H1 (cell line): Measurements from ENCODE around the gene PIK3C2G. TPM values are rescaled to one million over a fixed set of nuclear protein-coding genes. Genes with fewer than 3 reads are reported as not detected.

Source experiments
- CTCF ChIA-PET: fragments of 300-600 bp; sonication (Branson Sonifier 250); formaldehyde crosslinking; loops from one replicate; lab custom pipeline; 2021; ENCODE audit not compliant: partially characterized antibody; lab: Charles Lee
- POLR2A ChIA-PET: fragments of 300-600 bp; sonication (Branson Sonifier 250); formaldehyde crosslinking; loops from one replicate; lab custom pipeline; 2021; ENCODE audit warnings: inconsistent platforms; ENCODE audit not compliant: partially characterized antibody; lab: Charles Lee
- DNase-seq, 2 experiments: peaks; one replicate each; pipeline versions ENCODE4 v3.0.0 to v3.0.0-alpha.2; 2010 to 2022; ENCODE audit warnings: low spot score in 2 of 2, low read depth in 1 of 2, mixed read lengths in 1 of 2
- FAIRE-seq: peaks from 2 replicates; lab custom pipeline; 2011; peaks lifted over from hg19 to GRCh38; lab: Jason Lieb, UNC
- H2AFZ ChIP-seq: 2 replicates; pipeline ENCODE4 v1.8.1; 2012; ENCODE audit warnings: low read length, inconsistent platforms
- H2AK5ac ChIP-seq: 2 replicates; pipeline ENCODE4 v1.6.1; 2013; ENCODE audit warnings: low read depth, low read length
- H2BK120ac ChIP-seq: replicated peaks from 2 replicates; pipeline ENCODE3; 2013; ENCODE audit warnings: low read depth, low read length, inconsistent platforms
- H2BK12ac ChIP-seq: 2 replicates; pipeline ENCODE4 v1.6.1; 2013; ENCODE audit warnings: low read depth, low read length
- H2BK15ac ChIP-seq: 2 replicates; pipeline ENCODE4 v1.6.1; 2013; ENCODE audit warnings: low read length
- H2BK20ac ChIP-seq: 2 replicates; pipeline ENCODE4 v1.6.1; 2013; ENCODE audit warnings: low read length
- H2BK5ac ChIP-seq: 2 replicates; pipeline ENCODE4 v1.6.1; 2013; ENCODE audit warnings: low read depth, low read length
- H3K14ac ChIP-seq: 2 replicates; pipeline ENCODE4 v1.6.1; 2013; ENCODE audit warnings: inconsistent platforms; ENCODE audit not compliant: insufficient read length
- H3K18ac ChIP-seq: 2 replicates; pipeline ENCODE4 v1.6.1; 2013; ENCODE audit warnings: low read length; ENCODE audit errors: extremely low read depth
- H3K23ac ChIP-seq: 2 replicates; pipeline ENCODE4 v1.6.1; 2013; ENCODE audit warnings: inconsistent platforms; ENCODE audit not compliant: insufficient read length
- H3K23me2 ChIP-seq: 2 replicates; pipeline ENCODE4 v1.6.1; 2013; ENCODE audit warnings: low read depth, low read length
- H3K27ac ChIP-seq: 2 replicates; pipeline ENCODE4 v1.6.1; 2011; ENCODE audit warnings: low read depth, low read length, inconsistent platforms
- H3K27me3 ChIP-seq, 4 experiments: replicated peaks in 1 of 4; 1 replicate in 1 of 4; 2 replicates in 3 of 4; pipeline versions ENCODE4 v1.6.1 to v1.8.1; 2011 to 2013; ENCODE audit warnings: low read length in 3 of 4, mild to moderate bottlenecking in 3 of 4, inconsistent platforms in 2 of 4, mixed read lengths in 2 of 4, moderate library complexity in 1 of 4; ENCODE audit not compliant: control insufficient read depth in 3 of 4, insufficient read depth in 3 of 4; ENCODE audit errors: extremely low read depth in 1 of 4
- H3K36me3 ChIP-seq, 4 experiments: 2 replicates each; pipeline versions ENCODE4 v1.6.1 to v1.8.1; 2011 to 2013; ENCODE audit warnings: mild to moderate bottlenecking in 4 of 4, low read length in 3 of 4, moderate library complexity in 2 of 4, control low read depth in 1 of 4, inconsistent platforms in 1 of 4; ENCODE audit not compliant: insufficient read depth in 4 of 4, control insufficient read depth in 2 of 4
- H3K4ac ChIP-seq: replicated peaks from 2 replicates; pipeline ENCODE3; 2013; ENCODE audit warnings: low read length, low read depth, mixed read lengths, inconsistent platforms; ENCODE audit not compliant: insufficient read length
- H3K4me1 ChIP-seq, 4 experiments: replicated peaks in 1 of 4; 1 replicate in 1 of 4; 2 replicates in 3 of 4; pipeline versions ENCODE4 v1.6.1 to v1.8.1; 2011 to 2013; ENCODE audit warnings: low read length in 3 of 4, inconsistent platforms in 2 of 4, mixed read lengths in 1 of 4; ENCODE audit not compliant: insufficient read depth in 4 of 4, control insufficient read depth in 3 of 4
- H3K4me2 ChIP-seq, 2 experiments: 2 replicates each; pipeline versions ENCODE4 v1.6.1 to v1.8.1; 2011 to 2013; ENCODE audit warnings: low read depth in 2 of 2, low read length in 2 of 2, control low read depth in 1 of 2, inconsistent platforms in 1 of 2, mild to moderate bottlenecking in 1 of 2; ENCODE audit not compliant: insufficient read depth in 1 of 2
- H3K4me3 ChIP-seq, 4 experiments: fragments of 200-600, 300-600 bp in 1 of 4; sonication (generic), shearing (Covaris generic), sonication (Bioruptor Twin) in 1 of 4; 2 replicates each; pipeline versions ENCODE4 v1.5.1 to v1.8.1; 2011 to 2016; ENCODE audit warnings: low read length in 4 of 4, low read depth in 3 of 4, control low read depth in 2 of 4, inconsistent platforms in 2 of 4, mild to moderate bottlenecking in 2 of 4, mixed read lengths in 1 of 4, moderate library complexity in 1 of 4; ENCODE audit not compliant: insufficient read depth in 2 of 4; ENCODE audit errors: extremely low read depth in 1 of 4
- H3K56ac ChIP-seq: replicated peaks from 2 replicates; pipeline ENCODE3; 2013; ENCODE audit warnings: low read depth, mild to moderate bottlenecking, mixed read lengths, low read length, inconsistent platforms; ENCODE audit not compliant: insufficient read length
- H3K79me1 ChIP-seq: 2 replicates; pipeline ENCODE4 v1.6.1; 2013; ENCODE audit warnings: low read depth, low read length, control low read depth
- H3K79me2 ChIP-seq, 2 experiments: 2 replicates each; pipeline versions ENCODE4 v1.6.1 to v1.8.1; 2012 to 2013; ENCODE audit warnings: low read length in 2 of 2, mild to moderate bottlenecking in 2 of 2, inconsistent platforms in 1 of 2; ENCODE audit not compliant: insufficient read depth in 2 of 2, control insufficient read depth in 1 of 2
- H3K9ac ChIP-seq, 4 experiments: replicated peaks in 1 of 4; 1 replicate in 1 of 4; 2 replicates in 3 of 4; pipeline versions ENCODE4 v1.6.1 to v1.8.1; 2011 to 2013; ENCODE audit warnings: low read depth in 3 of 4, low read length in 3 of 4, control low read depth in 2 of 4, mild to moderate bottlenecking in 2 of 4, moderate library complexity in 2 of 4, inconsistent platforms in 1 of 4; ENCODE audit errors: extremely low read depth in 1 of 4
- H3K9me3 ChIP-seq, 2 experiments: 2 replicates each; pipeline versions ENCODE4 v1.6.1 to v1.8.1; 2012 to 2013; ENCODE audit warnings: mild to moderate bottlenecking in 2 of 2, moderate library complexity in 2 of 2, control low read depth in 1 of 2, inconsistent platforms in 1 of 2, low read depth in 1 of 2, low read length in 1 of 2, mixed read lengths in 1 of 2; ENCODE audit not compliant: insufficient read depth in 2 of 2
- H4K20me1 ChIP-seq, 2 experiments: replicated peaks in 1 of 2; 2 replicates each; pipeline versions ENCODE3 to v1.8.1; 2011 to 2013; ENCODE audit warnings: inconsistent platforms in 2 of 2, low read length in 2 of 2, mild to moderate bottlenecking in 1 of 2; ENCODE audit not compliant: insufficient read depth in 2 of 2, control insufficient read depth in 1 of 2
- H4K5ac ChIP-seq: 2 replicates; pipeline ENCODE4 v1.6.1; 2013; ENCODE audit warnings: low read length, low read depth, mixed read lengths, inconsistent platforms; ENCODE audit not compliant: insufficient read length
- H4K8ac ChIP-seq: 2 replicates; pipeline ENCODE4 v1.8.0; 2013; ENCODE audit warnings: mild to moderate bottlenecking, moderate library complexity, low read length, inconsistent platforms; ENCODE audit not compliant: insufficient read depth; ENCODE audit errors: extremely low read depth
- H4K91ac ChIP-seq: replicated peaks from 2 replicates; pipeline ENCODE3; 2013; ENCODE audit warnings: low read length, mixed read lengths, inconsistent platforms; ENCODE audit not compliant: insufficient read length
- CHD1 ChIP-seq: IDR thresholded peaks from 2 replicates; pipeline ENCODE4 v1.6.1; 2012; ENCODE audit warnings: low read depth, low read length, improper control_type of control experiment
- CTBP2 ChIP-seq: IDR thresholded peaks from 2 replicates; pipeline ENCODE4 v1.7.0; 2011; ENCODE audit warnings: borderline replicate concordance, mild to moderate bottlenecking, moderate library complexity, mixed read lengths, low read length; ENCODE audit not compliant: insufficient read depth, insufficient read length
- FOSL1 ChIP-seq: IDR thresholded peaks from 2 replicates; pipeline ENCODE4 v1.6.1; 2011; ENCODE audit warnings: mild to moderate bottlenecking, low read depth, low read length, moderate library complexity; ENCODE audit not compliant: insufficient read depth
- HDAC2 ChIP-seq, 2 experiments: fragments of 300-600 bp in 1 of 2; sonication (generic) in 1 of 2; IDR thresholded peaks; 2 replicates each; pipeline ENCODE4 v1.6.1; 2011 to 2012; ENCODE audit warnings: low read depth in 2 of 2, low read length in 2 of 2, mild to moderate bottlenecking in 2 of 2, moderate library complexity in 2 of 2, borderline replicate concordance in 1 of 2, inconsistent platforms in 1 of 2
- MAFK ChIP-seq: IDR thresholded peaks from 2 replicates; pipeline ENCODE4 v1.6.1; 2012; ENCODE audit warnings: low read depth, mild to moderate bottlenecking, improper control_type of control experiment, low read length
- MAX ChIP-seq: IDR thresholded peaks from 2 replicates; pipeline ENCODE4 v1.6.1; 2012; ENCODE audit warnings: inconsistent platforms
- TAF1 ChIP-seq: IDR thresholded peaks from 2 replicates; pipeline ENCODE4 v1.6.1; 2011; ENCODE audit warnings: mild to moderate bottlenecking, low read depth, low read length
- WGBS, 2 experiments: shearing (Covaris generic) in 1 of 2; methylation state at CpG; one replicate each; pipeline versions ENCODE4 v1.1.6 to v1.1.7; 2013 to 2015; ENCODE audit warnings: low lambda C conversion rate in 2 of 2, mixed read lengths in 2 of 2, inconsistent platforms in 1 of 2, low coverage in 1 of 2, missing lambda C conversion rate in 1 of 2; ENCODE audit not compliant: insufficient replicate concordance in 2 of 2, insufficient coverage in 1 of 2, insufficient read length in 1 of 2; ENCODE audit errors: extremely low coverage in 1 of 2, missing lambda C conversion rate in 1 of 2; 5-methylcytosine and 5-hydroxymethylcytosine counted together
- polyA plus RNA-seq, 7 experiments: library from polyadenylated mRNA; depleted of rRNA in 3 of 7; stranded (reverse) in 5 of 7; unstranded in 2 of 7; fragments of >200 nt in 5 of 7; fragments of 200-250 nt in 2 of 7; gene quantifications; 1 replicate in 5 of 7; 2 replicates in 1 of 7; 4 replicates in 1 of 7; pipeline versions ENCODE4 v1.2.1 to v1.2.3, GENCODE V29; 2011 to 2013; ENCODE audit warnings: missing spikeins in 2 of 7, mixed read lengths in 2 of 7
- total RNA-seq: library from RNA; stranded (reverse); fragmentation: NEBNext Ultra II Directional; extraction: Animal tissue kit (Norgen Biotek cat#: 25700); gene quantifications from 2 replicates; pipeline ENCODE4 v1.2.1, GENCODE V29; 2021

PIK3C2G gene
- total and polyA plus RNA-seq, 2 of the 8 experiments (the other 6 are each of a cell fraction or from before 2014, with no cell fraction given): not detected

GRCh38 chr12:18258929-18259328 is 2.4 kb upstream of the PIK3C2G start:
- Histone ChIP-seq H3K4me3 (no peak overlapping the region), H2BK15ac (no peak overlapping the region), H2AFZ (no peak overlapping the region), H2AK5ac (no peak overlapping the region), H4K5ac (no peak overlapping the region), H2BK120ac (no peak overlapping the region), H3K4me1 (no peaks in the 10 kb centered on the region), H3K27ac (no peak overlapping the region), H3K23me2 (no peaks in the 10 kb centered on the region; the same call in 1 of the 2 replicates), H3K79me1 (no peaks in the 10 kb centered on the region), H3K14ac (no peak overlapping the region), H4K8ac (no peak overlapping the region), H2BK20ac (no peak overlapping the region), H4K91ac (no peak overlapping the region), H3K4me2 (no peak overlapping the region), H3K9me3 (no peaks in the 10 kb centered on the region), H3K27me3 (no peaks in the 10 kb centered on the region), H3K36me3 (no peaks in the 10 kb centered on the region), H3K4ac (no peak overlapping the region), H3K9ac (no peak overlapping the region), H3K23ac (no peak overlapping the region), H3K18ac (no peak overlapping the region), H2BK5ac (no peak overlapping the region), H3K56ac (no peak overlapping the region), H2BK12ac (no peak overlapping the region), H3K79me2 (no peaks in the 10 kb centered on the region), H4K20me1 (no peaks in the 10 kb centered on the region)
- ChIA-PET POLR2A (no interaction called here), CTCF (interaction anchor here (0.7 to 1.3 kb wide), 2 partner anchors 9 to 170 kb away, joined by 3 to 6 read pairs; no protein-coding TSS in a partner anchor)
- DNase-seq: no peak
- no peak for FAIRE-seq
- WGBS, 2 experiments: 81% methylated on average over 2 of the region's 2 CpGs; no CpG with 5 or more reads in 1 of the 2 experiments
- TF ChIP-seq CTBP2 (no peak), CHD1 (no peak), MAX (no peak), TAF1 (no peak), FOSL1 (no peak), HDAC2 (IDR thresholded peaks at IDR 0.05; ENCODE audit: borderline replicate concordance in 1 of 2, low read depth in 2 of 2, low read length in 2 of 2) (no peak), MAFK (no peak)
